Measurements from ENCODE around the gene FLRT2.

Gene FLRT2

GRCh38 chr14:85538636-85539035 is 8.7 kb downstream of the FLRT2 start:
- DNase-seq (ENCODE audit: low read depth) = no peak
- no peak for TF ChIP-seq CTCF (IDR thresholded peaks at IDR 0.05; ENCODE audit: control insufficient read depth, insufficient read depth, low read depth, low read length, missing control alignments)

GRCh38 chr14:85539510-85539909 is 9.6 kb downstream of the FLRT2 start:
- no peak for TF ChIP-seq CTCF (IDR thresholded peaks at IDR 0.05; ENCODE audit: control insufficient read depth, insufficient read depth, low read depth, low read length, missing control alignments)
- H3K4me3 ChIP-seq (ENCODE audit: control insufficient read depth, low read depth, low read length) = no peak overlapping the region
- DNase-seq (ENCODE audit: low read depth) = no peak

More at GRCh38 chr14:85538636-85539035, 8.7 kb downstream of the FLRT2 start:
- H3K4me3 ChIP-seq (ENCODE audit: control insufficient read depth, low read depth, low read length) = no peak overlapping the region

- DNase-seq (ENCODE audit: low read depth) = no peak
- no peak overlapping the region for H3K4me3 ChIP-seq (ENCODE audit: control insufficient read depth, low read depth, low read length)
- TF ChIP-seq CTCF (IDR thresholded peaks at IDR 0.05; ENCODE audit: control insufficient read depth, insufficient read depth, low read depth, low read length, missing control alignments) = no peak
Observed at GRCh38 chr14:85542623-85543022, 12.7 kb downstream of the FLRT2 start.

GRCh38 chr14:85545738-85546137 is 15.8 kb downstream of the FLRT2 start:
- TF ChIP-seq CTCF (IDR thresholded peaks at IDR 0.05; ENCODE audit: control insufficient read depth, insufficient read depth, low read depth, low read length, missing control alignments) = no peak
- H3K4me3 ChIP-seq (ENCODE audit: control insufficient read depth, low read depth, low read length) = no peak overlapping the region
- no peak for DNase-seq (ENCODE audit: low read depth)

GRCh38 chr14:85546390-85546789 is 16.4 kb downstream of the FLRT2 start:
- no peak overlapping the region for H3K4me3 ChIP-seq (ENCODE audit: control insufficient read depth, low read depth, low read length)
- TF ChIP-seq CTCF (IDR thresholded peaks at IDR 0.05; ENCODE audit: control insufficient read depth, insufficient read depth, low read depth, low read length, missing control alignments) = no peak
- DNase-seq (ENCODE audit: low read depth) = no peak

GRCh38 chr14:85549697-85550096 is 19.8 kb downstream of the FLRT2 start:
- no peak overlapping the region for H3K4me3 ChIP-seq (ENCODE audit: control insufficient read depth, low read depth, low read length)
- DNase-seq (ENCODE audit: low read depth) = no peak
- no peak for TF ChIP-seq CTCF (IDR thresholded peaks at IDR 0.05; ENCODE audit: control insufficient read depth, insufficient read depth, low read depth, low read length, missing control alignments)

GRCh38 chr14:85554106-85554505 is 24.2 kb downstream of the FLRT2 start:
- DNase-seq (ENCODE audit: low read depth) = no peak
- no peak for TF ChIP-seq CTCF (IDR thresholded peaks at IDR 0.05; ENCODE audit: control insufficient read depth, insufficient read depth, low read depth, low read length, missing control alignments)
- H3K4me3 ChIP-seq (ENCODE audit: control insufficient read depth, low read depth, low read length) = no peak overlapping the region
